Smooth muscle cell (in vitro differentiated cells): ENCODE results near the gene ANKMY1. TPM values are rescaled to one million over a fixed set of nuclear protein-coding genes. Genes with fewer than 3 reads are reported as not detected.

Source experiments
- DNase-seq: peaks from one replicate; lab custom pipeline; 2025; ENCODE audit not compliant: unreplicated experiment; lab: John Stamatoyannopoulos, UW
- H2AFZ ChIP-seq: fragments of 200-600 bp; sonication (generic); 2 replicates; pipeline ENCODE4 v1.6.0; 2016; ENCODE audit warnings: antibody characterized with exemption, low read depth, mild to moderate bottlenecking
- H3F3A ChIP-seq: fragments of 200-600 bp; sonication (generic); 2 replicates; pipeline ENCODE4 v1.6.0; 2017; ENCODE audit warnings: antibody characterized with exemption, low read depth
- H3K27ac ChIP-seq: fragments of 200-600 bp; sonication (generic); 2 replicates; pipeline ENCODE4 v1.5.1; 2016; ENCODE audit warnings: low read depth, mild to moderate bottlenecking
- H3K27me3 ChIP-seq: fragments of 200-600 bp; sonication (generic); 2 replicates; pipeline ENCODE4 v1.6.1; 2016; ENCODE audit warnings: low read depth, mild to moderate bottlenecking
- H3K36me3 ChIP-seq: fragments of 200-600 bp; sonication (generic); 2 replicates; pipeline ENCODE4 v1.5.1; 2016; ENCODE audit warnings: low read depth
- H3K4me1 ChIP-seq: fragments of 200-600 bp; sonication (generic); 2 replicates; pipeline ENCODE4 v1.5.1; 2016; ENCODE audit warnings: low read depth
- H3K4me2 ChIP-seq: fragments of 200-600 bp; sonication (generic); 2 replicates; pipeline ENCODE4 v1.6.0; 2016; ENCODE audit warnings: mild to moderate bottlenecking
- H3K4me3 ChIP-seq: fragments of 200-600 bp; sonication (generic); 2 replicates; pipeline ENCODE4 v1.5.1; 2016; ENCODE audit warnings: mild to moderate bottlenecking
- H3K79me2 ChIP-seq: fragments of 200-600 bp; sonication (generic); 2 replicates; pipeline ENCODE4 v1.6.0; 2016; ENCODE audit warnings: low read depth, mild to moderate bottlenecking
- H3K9ac ChIP-seq: fragments of 200-600 bp; sonication (generic); 2 replicates; pipeline ENCODE4 v1.6.0; 2016; ENCODE audit warnings: low read depth
- H3K9me3 ChIP-seq: fragments of 200-600 bp; sonication (generic); replicated peaks from 2 replicates; pipeline ENCODE4 v1.5.1; 2016; ENCODE audit warnings: low read depth
- H4K20me1 ChIP-seq: fragments of 200-600 bp; sonication (generic); 2 replicates; pipeline ENCODE4 v1.6.0; 2016; ENCODE audit warnings: low read depth
- CTCF ChIP-seq: fragments of 200-600 bp; sonication (generic); IDR thresholded peaks from 2 replicates; pipeline ENCODE4 v1.5.1; 2017; ENCODE audit warnings: borderline replicate concordance, mild to moderate bottlenecking, antibody characterized with exemption; ENCODE audit not compliant: insufficient read depth, poor library complexity, severe bottlenecking
- WGBS: methylation state at CpG from one replicate; pipeline ENCODE4 v1.1.7; 2016; ENCODE audit warnings: low lambda C conversion rate; 5-methylcytosine and 5-hydroxymethylcytosine counted together
- polyA plus RNA-seq: library from polyadenylated mRNA; unstranded; fragments of >200 nt; fragmentation: Nextera tagmentation; extraction: Ambion mirVana; gene quantifications from 2 replicates; pipeline ENCODE4 v1.2.1, GENCODE V29; 2016
- total RNA-seq: library from RNA; depleted of rRNA; stranded (reverse); fragments of >200 nt; gene quantifications from 2 replicates; pipeline ENCODE4 v1.2.3, GENCODE V29; 2014

ANKMY1 gene
- total and polyA plus RNA-seq, 2 experiments from 2014 or later, result 6.4 to 8.7 TPM

DNA sequence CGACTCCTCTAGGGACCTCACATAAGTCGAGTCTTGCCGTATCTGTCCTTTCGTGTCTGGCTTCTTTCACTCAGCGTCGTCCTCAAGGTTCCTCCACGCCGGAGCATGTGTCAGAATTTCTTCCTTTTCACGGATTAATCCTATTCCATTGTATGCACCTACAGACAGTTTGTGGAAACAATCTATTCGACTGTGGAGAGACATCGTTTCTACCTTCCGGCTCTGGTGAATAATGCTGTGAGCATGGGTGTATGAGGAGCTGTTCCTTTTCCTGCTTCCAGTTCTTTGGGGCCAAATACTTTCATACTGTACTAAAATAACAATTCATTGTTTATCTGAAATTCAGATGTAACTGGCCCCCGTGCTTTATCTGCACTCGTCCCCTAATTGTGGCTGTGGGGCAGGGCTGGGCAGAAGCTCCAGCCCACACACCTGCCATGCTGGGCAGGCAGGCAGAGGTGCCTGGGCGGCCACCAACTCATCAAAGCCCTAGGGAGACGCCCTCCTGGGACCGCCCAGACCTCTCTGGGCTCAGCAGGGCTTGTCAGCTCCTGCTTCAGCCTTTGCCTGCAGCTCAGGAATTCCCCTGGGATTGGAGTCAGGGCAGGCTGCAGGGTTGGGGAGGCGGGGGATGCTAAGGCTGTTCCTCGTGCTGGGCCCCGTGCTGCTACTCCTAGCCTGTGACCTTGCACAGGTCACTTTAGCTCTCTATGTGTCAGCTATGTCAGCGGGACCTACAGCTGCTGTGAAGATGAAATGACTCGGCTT, 107.8 kb downstream of the ANKMY1 start:
- H3K9ac ChIP-seq, result no peak overlapping the region
- H3K27me3 ChIP-seq, result peaks cover 14% of the 10 kb centered on the region
- no peaks in the 10 kb centered on the region for H3K36me3 ChIP-seq
- no peaks in the 10 kb centered on the region for H3K9me3 ChIP-seq
- peaks cover 93% of the 10 kb centered on the region for H4K20me1 ChIP-seq
- no peak overlapping the region for H3K4me2 ChIP-seq
- H3K4me3 ChIP-seq, result no peak overlapping the region
- DNase-seq, result no peak
- WGBS, result 70% methylated on average over 22 of the region's 22 CpGs
- no peak overlapping the region for H2AFZ ChIP-seq
- H3K79me2 ChIP-seq, result peaks cover 30% of the 10 kb centered on the region
- no peak overlapping the region for H3K27ac ChIP-seq
- peaks cover 26% of the 10 kb centered on the region for H3K4me1 ChIP-seq
- peaks cover 2% of the 10 kb centered on the region for H3F3A ChIP-seq
- TF ChIP-seq CTCF, result no peak

GRCh38 chr2:240448387-240449274, 109.2 kb downstream of the ANKMY1 start:
- H3K27me3 ChIP-seq, result peaks cover under 1% of the 10 kb centered on the region
- no peak overlapping the region for H2AFZ ChIP-seq
- DNase-seq, result no peak
- no peak for TF ChIP-seq CTCF
- 97% methylated on average over 22 of the region's 23 CpGs for WGBS
- H3K9me3 ChIP-seq, result no peaks in the 10 kb centered on the region
- peaks cover 93% of the 10 kb centered on the region for H4K20me1 ChIP-seq
- peaks cover 34% of the 10 kb centered on the region for H3K79me2 ChIP-seq
- H3K9ac ChIP-seq, result no peak overlapping the region
- H3K27ac ChIP-seq, result no peak overlapping the region
- no peak overlapping the region for H3K4me3 ChIP-seq
- no peaks in the 10 kb centered on the region for H3K36me3 ChIP-seq
- no peaks in the 10 kb centered on the region for H3F3A ChIP-seq
- H3K4me2 ChIP-seq, result no peak overlapping the region
- peaks cover 17% of the 10 kb centered on the region for H3K4me1 ChIP-seq

- WGBS, result 96% methylated on average over 15 of the region's 15 CpGs
- Histone ChIP-seq H3K27me3 (no peaks in the 10 kb centered on the region), H3K9ac (no peak overlapping the region), H3K79me2 (peaks cover 35% of the 10 kb centered on the region), H3K9me3 (no peaks in the 10 kb centered on the region), H3K36me3 (no peaks in the 10 kb centered on the region), H3K4me2 (no peak overlapping the region), H3K4me3 (no peak overlapping the region), H3F3A (no peaks in the 10 kb centered on the region), H3K4me1 (peaks cover 17% of the 10 kb centered on the region), H3K27ac (no peak overlapping the region), H4K20me1 (peaks cover 98% of the 10 kb centered on the region), H2AFZ (no peak overlapping the region)
- no peak for TF ChIP-seq CTCF
- no peak for DNase-seq
Measured at GRCh38 chr2:240447934-240448333, 109.9 kb downstream of the ANKMY1 start.
